Measurements from ENCODE around the gene MICAL2.

MICAL2 gene

GRCh38 chr11:12073436-12073835 is 37.0 kb upstream of the MICAL2 start:
- no peak for ATAC-seq (replicated peaks)
- H3K36me3 Mint-ChIP-seq, result no peaks in the 10 kb centered on the region
- H3K9me3 Mint-ChIP-seq, result no peaks in the 10 kb centered on the region
- H3K27ac Mint-ChIP-seq, result no peak overlapping the region
- no peaks in the 10 kb centered on the region for H3K4me1 Mint-ChIP-seq
- peaks cover 6 to 9% of the 10 kb centered on the region in 2 donors for H3K27me3 Mint-ChIP-seq
- no peak overlapping the region for H3K4me3 Mint-ChIP-seq
- DNase-seq, result no peak

GRCh38 chr11:12073886-12074285 is 36.5 kb upstream of the MICAL2 start:
- Mint-ChIP-seq H3K9me3 (no peaks in the 10 kb centered on the region), H3K36me3 (no peaks in the 10 kb centered on the region), H3K27ac (no peak overlapping the region), H3K4me1 (no peaks in the 10 kb centered on the region), H3K4me3 (no peak overlapping the region), H3K27me3 (peaks cover 8 to 10% of the 10 kb centered on the region in 2 donors)
- no peak for ATAC-seq (replicated peaks)
- no peak for DNase-seq

GRCh38 chr11:12074529-12075195 is 35.7 kb upstream of the MICAL2 start:
- Mint-ChIP-seq H3K27me3 (peaks cover 12 to 14% of the 10 kb centered on the region in 2 donors), H3K9me3 (no peaks in the 10 kb centered on the region)

GRCh38 chr11:12075291-12075690 is 35.1 kb upstream of the MICAL2 start:
- H3K4me3 Mint-ChIP-seq, result no peak overlapping the region
- peaks cover 12 to 19% of the 10 kb centered on the region in 2 donors for H3K27me3 Mint-ChIP-seq
- no peaks in the 10 kb centered on the region for H3K4me1 Mint-ChIP-seq
- DNase-seq, result no peak
- no peaks in the 10 kb centered on the region for H3K9me3 Mint-ChIP-seq
- no peak overlapping the region for H3K27ac Mint-ChIP-seq
- no peaks in the 10 kb centered on the region for H3K36me3 Mint-ChIP-seq
- no peak for ATAC-seq (replicated peaks)

More at GRCh38 chr11:12074529-12075195, 35.7 kb upstream of the MICAL2 start:
- DNase-seq, result no peak
- H3K36me3 Mint-ChIP-seq, result no peaks in the 10 kb centered on the region
- no peaks in the 10 kb centered on the region for H3K4me1 Mint-ChIP-seq
- no peak overlapping the region for H3K27ac Mint-ChIP-seq
- no peak overlapping the region for H3K4me3 Mint-ChIP-seq
- ATAC-seq (replicated peaks), result no peak

- ATAC-seq (replicated peaks), result no peak
Observed at GRCh38 chr11:12075822-12076821, 34.3 kb upstream of the MICAL2 start.

GRCh38 chr11:12076840-12077534 is 33.4 kb upstream of the MICAL2 start:
- DNase-seq, result no peak
- no peak for ATAC-seq (replicated peaks)
- Mint-ChIP-seq H3K9me3 (no peaks in the 10 kb centered on the region), H3K27ac (no peak overlapping the region), H3K4me1 (no peaks in the 10 kb centered on the region), H3K36me3 (no peaks in the 10 kb centered on the region), H3K27me3 (peaks cover 12 to 19% of the 10 kb centered on the region in 2 donors), H3K4me3 (no peak overlapping the region)

More at GRCh38 chr11:12075822-12076821, 34.3 kb upstream of the MICAL2 start:
- no peak overlapping the region for H3K27ac Mint-ChIP-seq
- H3K27me3 Mint-ChIP-seq, result peaks cover 12 to 19% of the 10 kb centered on the region in 2 donors
- H3K36me3 Mint-ChIP-seq, result no peaks in the 10 kb centered on the region
- H3K4me1 Mint-ChIP-seq, result no peaks in the 10 kb centered on the region
- H3K4me3 Mint-ChIP-seq, result no peak overlapping the region
- DNase-seq, result no peak
- no peaks in the 10 kb centered on the region for H3K9me3 Mint-ChIP-seq

- Mint-ChIP-seq H3K4me3 (no peak overlapping the region), H3K27me3 (peaks cover 8 to 19% of the 10 kb centered on the region in 2 donors), H3K36me3 (no peaks in the 10 kb centered on the region), H3K4me1 (no peaks in the 10 kb centered on the region), H3K27ac (no peak overlapping the region), H3K9me3 (no peaks in the 10 kb centered on the region)
- DNase-seq, result no peak
- no peak for ATAC-seq (replicated peaks)
Observed at GRCh38 chr11:12077535-12078280, 32.7 kb upstream of the MICAL2 start.

GRCh38 chr11:12079726-12080556 is 30.4 kb upstream of the MICAL2 start:
- peaks cover 10 to 14% of the 10 kb centered on the region in 2 donors for H3K27me3 Mint-ChIP-seq
- ATAC-seq (replicated peaks), result no peak
- no peak overlapping the region for H3K27ac Mint-ChIP-seq
- H3K9me3 Mint-ChIP-seq, result peaks cover 0 to 2% of the 10 kb centered on the region in 2 donors
- no peaks in the 10 kb centered on the region for H3K36me3 Mint-ChIP-seq
- no peak for DNase-seq
- no peak overlapping the region for H3K4me3 Mint-ChIP-seq
- H3K4me1 Mint-ChIP-seq, result no peaks in the 10 kb centered on the region

GRCh38 chr11:12083380-12083779 is 27.0 kb upstream of the MICAL2 start:
- peaks cover 0 to 2% of the 10 kb centered on the region in 2 donors for H3K9me3 Mint-ChIP-seq
- H3K27me3 Mint-ChIP-seq, result peaks cover 8 to 19% of the 10 kb centered on the region in 2 donors
- ATAC-seq (replicated peaks), result no peak
- H3K4me3 Mint-ChIP-seq, result no peak overlapping the region
- no peaks in the 10 kb centered on the region for H3K4me1 Mint-ChIP-seq
- H3K27ac Mint-ChIP-seq, result no peak overlapping the region
- H3K36me3 Mint-ChIP-seq, result no peaks in the 10 kb centered on the region
- DNase-seq, result no peak

GRCh38 chr11:12084256-12084655 is 26.1 kb upstream of the MICAL2 start:
- Mint-ChIP-seq H3K4me3 (no peak overlapping the region), H3K9me3 (peaks cover 0 to 2% of the 10 kb centered on the region in 2 donors), H3K27me3 (peaks cover 5 to 12% of the 10 kb centered on the region in 2 donors), H3K27ac (no peak overlapping the region), H3K36me3 (no peaks in the 10 kb centered on the region), H3K4me1 (no peaks in the 10 kb centered on the region)
- DNase-seq, result no peak
- no peak for ATAC-seq (replicated peaks)

GRCh38 chr11:12085371-12086251 is 24.8 kb upstream of the MICAL2 start:
- ATAC-seq (replicated peaks), result no peak
- Mint-ChIP-seq H3K36me3 (no peaks in the 10 kb centered on the region), H3K4me3 (no peak overlapping the region), H3K9me3 (peaks cover 0 to 2% of the 10 kb centered on the region in 2 donors), H3K27ac (no peak overlapping the region), H3K4me1 (peaks cover 3 to 11% of the 10 kb centered on the region in 2 donors), H3K27me3 (peaks cover 5% of the 10 kb centered on the region in 2 donors)
- DNase-seq, result no peak

- H3K36me3 Mint-ChIP-seq, result no peaks in the 10 kb centered on the region
- H3K9me3 Mint-ChIP-seq, result peaks cover 0 to 2% of the 10 kb centered on the region in 2 donors
- ATAC-seq (replicated peaks), result no peak
- H3K27ac Mint-ChIP-seq, result no peak overlapping the region
- no peak for DNase-seq
- H3K27me3 Mint-ChIP-seq, result peaks cover 5% of the 10 kb centered on the region in 2 donors
- H3K4me3 Mint-ChIP-seq, result no peak overlapping the region
- peaks cover 3 to 11% of the 10 kb centered on the region in 2 donors for H3K4me1 Mint-ChIP-seq
Observed at GRCh38 chr11:12086271-12087074, 23.9 kb upstream of the MICAL2 start.
